ENCODE measurements around the gene KIF21A. TPM values are rescaled to one million over a fixed set of nuclear protein-coding genes. Genes with fewer than 3 reads are reported as not detected.

The KIF21A gene
- polyA plus RNA-seq, 3 donors, result 8.1 to 9.7 (median 9.4) TPM

GRCh38 chr12:39393890-39394289, 49.0 kb downstream of the KIF21A start:
- WGBS, 3 donors, result 68 to 77% (median 70%) methylated on average over 5 of the region's 5 CpGs
- H3K27ac ChIP-seq (ENCODE audit: low read depth, low read length), result no peak overlapping the region

GRCh38 chr12:39393179-39393578, 49.7 kb downstream of the KIF21A start:
- no peak overlapping the region for H3K27ac ChIP-seq (ENCODE audit: low read depth, low read length)
- 85 to 96% (median 88%) methylated on average over 2 of the region's 2 CpGs for WGBS, 3 donors

- H3K27ac ChIP-seq (ENCODE audit: low read depth, low read length), result no peak overlapping the region
- 81 to 88% (median 83%) methylated on average over 1 of the region's 1 CpG for WGBS, 3 donors
Measured at GRCh38 chr12:39392154-39392925, 50.6 kb downstream of the KIF21A start.

- H3K27ac ChIP-seq (ENCODE audit: low read depth, low read length), result no peak overlapping the region
Measured at GRCh38 chr12:39390752-39391151, 52.2 kb downstream of the KIF21A start.

- 90 to 96% (median 94%) methylated on average over 2 of the region's 2 CpGs for WGBS, 3 donors
Measured at GRCh38 chr12:39389399-39390150, 53.3 kb downstream of the KIF21A start.

GRCh38 chr12:39386335-39386734, 56.6 kb downstream of the KIF21A start:
- no peak overlapping the region for H3K27ac ChIP-seq (ENCODE audit: low read depth, low read length)
- 71 to 92% (median 76%) methylated on average over 3 of the region's 3 CpGs for WGBS, 3 donors

More at GRCh38 chr12:39389399-39390150, 53.3 kb downstream of the KIF21A start:
- H3K27ac ChIP-seq (ENCODE audit: low read depth, low read length), result no peak overlapping the region

- WGBS, 3 donors, result 93 to 97% (median 96%) methylated on average over 2 of the region's 2 CpGs
- H3K27ac ChIP-seq (ENCODE audit: low read depth, low read length), result no peak overlapping the region
Measured at GRCh38 chr12:39383114-39383513, 59.8 kb downstream of the KIF21A start.

- WGBS, 3 donors, result 94 to 99% (median 97%) methylated on average over 10 of the region's 10 CpGs
Measured at GRCh38 chr12:39380090-39380489, 62.8 kb downstream of the KIF21A start.

GRCh38 chr12:39378341-39378740, 64.6 kb downstream of the KIF21A start:
- 48 to 64% (median 48%) methylated on average over 1 of the region's 1 CpG for WGBS, 3 donors
- H3K27ac ChIP-seq (ENCODE audit: low read depth, low read length), result no peak overlapping the region

More at GRCh38 chr12:39380090-39380489, 62.8 kb downstream of the KIF21A start:
- H3K27ac ChIP-seq (ENCODE audit: low read depth, low read length), result no peak overlapping the region

GRCh38 chr12:39375206-39375808, 67.6 kb downstream of the KIF21A start:
- WGBS, 3 donors, result 66 to 77% (median 75%) methylated on average over 2 of the region's 2 CpGs
- no peak overlapping the region for H3K27ac ChIP-seq (ENCODE audit: low read depth, low read length)

- H3K27ac ChIP-seq (ENCODE audit: low read depth, low read length), result no peak overlapping the region
- WGBS, 3 donors, result 57 to 92% (median 61%) methylated on average over 2 of the region's 2 CpGs
Measured at GRCh38 chr12:39372929-39373328, 70.0 kb downstream of the KIF21A start.

GRCh38 chr12:39372204-39372925, 70.6 kb downstream of the KIF21A start:
- no peak overlapping the region for H3K27ac ChIP-seq (ENCODE audit: low read depth, low read length)
- WGBS, 3 donors, result 92 to 95% (median 92%) methylated on average over 2 of the region's 2 CpGs

- no peak overlapping the region for H3K27ac ChIP-seq (ENCODE audit: low read depth, low read length)
- 69 to 88% (median 75%) methylated on average over 2 of the region's 2 CpGs for WGBS, 3 donors
Measured at GRCh38 chr12:39369756-39370155, 73.2 kb downstream of the KIF21A start.

- WGBS, 3 donors, result 91% methylated on average over 2 of the region's 2 CpGs
- no peak overlapping the region for H3K27ac ChIP-seq (ENCODE audit: low read depth, low read length)
Measured at GRCh38 chr12:39368891-39369290, 74.0 kb downstream of the KIF21A start.

- 33 to 51% (median 50%) methylated on average over 1 of the region's 1 CpG for WGBS, 3 donors
- H3K27ac ChIP-seq (ENCODE audit: low read depth, low read length), result no peak overlapping the region
Measured at GRCh38 chr12:39368096-39368495, 74.8 kb downstream of the KIF21A start.

GRCh38 chr12:39367494-39367893, 75.4 kb downstream of the KIF21A start:
- H3K27ac ChIP-seq (ENCODE audit: low read depth, low read length), result no peak overlapping the region

GRCh38 chr12:39365364-39366001, 77.4 kb downstream of the KIF21A start:
- H3K27ac ChIP-seq (ENCODE audit: low read depth, low read length), result no peak overlapping the region
- WGBS, 3 donors, result 98 to 99% (median 98%) methylated on average over 8 of the region's 8 CpGs

- 85 to 96% (median 92%) methylated on average over 2 of the region's 2 CpGs for WGBS, 3 donors
- H3K27ac ChIP-seq (ENCODE audit: low read depth, low read length), result no peak overlapping the region
Measured at GRCh38 chr12:39364196-39364595, 78.7 kb downstream of the KIF21A start.

Measured in adipose tissue (tissue), 3 donors.